Activated T-cell treated with anti-CD3 and anti-CD28 coated beads for 48 hours (primary cell): ENCODE measurements around the gene PGAP6.
"Not testable (repeated sequence)": the region's sequence is repeated elsewhere in the genome, so short reads cannot be mapped to it uniquely, and the experiment has no call there.

ENCODE experiments used
- DNase-seq: peaks from one replicate; pipeline ENCODE4 v3.0.0-alpha.2; 2020; ENCODE audit warnings: low read depth

Gene PGAP6

DNA sequence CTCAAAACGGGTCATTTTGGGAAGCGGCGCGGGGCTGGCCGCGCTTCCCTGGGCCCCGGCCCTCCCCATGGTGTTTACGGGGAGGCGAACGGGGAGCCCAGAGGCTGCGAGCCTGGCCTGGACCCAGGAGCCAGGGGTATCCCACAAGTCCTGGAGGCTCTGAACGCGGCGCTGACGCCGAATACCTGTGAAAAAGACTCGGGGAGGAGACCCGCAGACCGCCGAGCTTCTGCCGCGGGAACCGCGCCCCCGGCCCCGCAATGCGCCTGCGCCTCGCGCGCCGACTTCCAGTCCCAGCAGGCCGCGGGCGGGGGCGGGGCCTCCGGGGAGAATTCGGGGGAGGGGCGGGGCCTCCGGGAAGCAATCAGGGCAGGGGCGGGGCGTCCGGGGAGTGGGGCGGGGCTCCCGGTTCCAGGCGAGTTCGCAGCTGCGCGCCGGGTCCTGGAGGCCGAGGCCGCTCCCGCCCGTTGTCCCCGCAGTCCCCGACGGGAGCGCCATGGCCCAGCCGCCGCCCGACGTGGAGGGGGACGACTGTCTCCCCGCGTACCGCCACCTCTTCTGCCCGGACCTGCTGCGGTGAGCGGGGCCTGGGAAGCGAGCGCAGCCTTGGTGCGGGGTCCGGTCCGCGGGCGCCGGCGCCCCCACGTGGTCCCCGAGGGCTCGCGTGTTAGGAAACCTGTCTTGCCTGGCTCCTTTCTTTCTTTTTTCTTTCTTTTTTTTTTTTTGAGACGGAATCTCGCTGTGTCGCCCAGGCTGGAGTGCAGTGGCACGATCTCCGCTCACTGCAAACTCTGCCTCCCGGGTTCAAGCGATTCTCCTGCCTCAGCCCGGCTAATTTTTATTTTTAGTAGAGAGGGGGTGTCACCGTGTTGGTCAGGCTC is 19.9 kb upstream of the PGAP6 start, which contains the start of gene DECR2:
DECR2 (plus strand) TSS at position 418 of the 881 bp plus-strand sequence; CDS start at position 497, 79 bp downstream.
- peak; percentile 99 for DNase-seq

DNA sequence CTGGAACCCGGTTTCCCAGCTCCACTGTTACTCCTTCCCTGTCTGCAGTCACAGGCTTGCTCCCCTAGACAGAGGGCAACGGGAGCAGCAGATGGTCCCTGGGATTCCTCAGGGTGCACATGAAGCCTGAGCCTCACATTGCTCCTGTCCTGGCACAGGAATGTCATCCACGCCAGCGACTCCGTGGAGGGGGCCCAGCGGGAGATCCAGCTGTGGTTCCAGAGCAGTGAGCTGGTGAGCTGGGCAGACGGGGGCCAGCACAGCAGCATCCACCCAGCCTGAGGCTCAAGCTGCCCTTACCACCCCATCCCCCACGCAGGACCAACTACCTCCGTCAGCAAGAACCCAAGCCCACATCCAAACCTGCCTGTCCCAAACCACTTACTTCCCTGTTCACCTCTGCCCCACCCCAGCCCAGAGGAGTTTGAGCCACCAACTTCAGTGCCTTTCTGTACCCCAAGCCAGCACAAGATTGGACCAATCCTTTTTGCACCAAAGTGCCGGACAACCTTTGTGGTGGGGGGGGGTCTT is 18.3 kb upstream of the PGAP6 start:
- DNase-seq = no peak

DNA sequence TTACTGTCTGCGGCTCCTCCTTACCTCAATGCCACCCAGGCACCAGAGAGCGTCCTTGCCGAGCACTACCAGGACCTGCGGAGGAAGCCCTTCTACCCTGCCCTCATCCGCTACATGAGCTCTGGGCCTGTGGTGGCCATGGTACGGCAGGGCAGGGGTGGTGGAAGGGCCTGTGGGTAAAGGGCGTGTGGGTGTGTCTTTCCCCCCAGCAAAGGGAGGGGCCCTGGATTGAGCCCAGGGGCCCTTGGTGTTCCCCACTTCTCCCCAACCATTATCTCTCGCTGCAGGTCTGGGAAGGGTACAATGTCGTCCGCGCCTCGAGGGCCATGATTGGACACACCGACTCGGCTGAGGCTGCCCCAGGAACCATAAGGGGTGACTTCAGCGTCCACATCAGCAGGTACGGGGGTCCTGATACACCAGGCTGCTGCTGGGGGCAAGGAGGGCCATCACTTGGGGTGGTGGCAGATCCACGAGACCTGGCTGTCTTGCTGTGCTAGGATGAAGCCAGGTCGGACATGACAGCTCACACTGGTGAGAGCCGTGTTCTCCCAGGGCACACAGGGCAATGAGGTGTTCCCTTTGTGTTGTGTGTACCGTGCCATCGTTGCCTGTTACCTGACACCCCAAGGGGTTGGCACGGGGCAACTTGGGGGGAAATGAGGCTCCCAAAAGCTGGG is 17.7 kb upstream of the PGAP6 start:
- no peak for DNase-seq

DNA sequence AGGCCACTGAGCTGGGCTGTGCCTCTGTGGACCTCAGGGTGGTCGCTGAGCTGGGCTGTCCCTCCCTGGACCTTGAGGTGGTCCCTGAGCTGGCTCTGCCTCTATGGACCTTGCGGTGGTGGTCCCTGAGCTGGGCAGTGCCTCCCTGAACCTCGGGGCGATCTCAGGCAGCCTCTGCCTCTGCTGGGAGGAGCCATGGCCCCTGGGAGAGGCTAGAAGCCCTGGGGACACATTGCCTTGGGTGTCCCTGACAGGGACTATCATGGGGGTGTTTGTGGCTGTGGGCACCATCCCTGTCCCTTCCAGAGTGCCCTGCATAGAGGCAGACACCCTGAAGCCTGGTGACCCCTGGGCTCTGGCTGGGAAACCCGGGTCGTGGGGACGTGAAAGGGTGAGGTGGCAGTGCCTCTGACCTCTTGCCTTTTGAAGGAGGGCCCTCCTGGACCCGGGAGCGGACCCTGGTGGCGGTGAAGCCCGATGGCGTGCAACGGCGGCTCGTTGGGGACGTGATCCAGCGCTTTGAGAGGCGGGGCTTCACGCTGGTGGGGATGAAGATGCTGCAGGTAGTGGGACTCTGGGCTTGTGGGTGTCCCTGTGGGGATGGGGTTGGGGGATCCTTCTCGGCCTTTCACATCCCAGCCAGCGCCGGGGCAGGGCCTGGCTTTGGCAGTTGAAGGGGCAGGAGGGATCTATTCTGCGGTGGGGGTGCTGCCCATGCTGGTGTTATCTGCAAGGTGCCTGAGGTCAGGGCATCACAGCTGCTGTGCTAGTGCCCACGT is 17.0 kb upstream of the PGAP6 start:
- no peak for DNase-seq

DNA sequence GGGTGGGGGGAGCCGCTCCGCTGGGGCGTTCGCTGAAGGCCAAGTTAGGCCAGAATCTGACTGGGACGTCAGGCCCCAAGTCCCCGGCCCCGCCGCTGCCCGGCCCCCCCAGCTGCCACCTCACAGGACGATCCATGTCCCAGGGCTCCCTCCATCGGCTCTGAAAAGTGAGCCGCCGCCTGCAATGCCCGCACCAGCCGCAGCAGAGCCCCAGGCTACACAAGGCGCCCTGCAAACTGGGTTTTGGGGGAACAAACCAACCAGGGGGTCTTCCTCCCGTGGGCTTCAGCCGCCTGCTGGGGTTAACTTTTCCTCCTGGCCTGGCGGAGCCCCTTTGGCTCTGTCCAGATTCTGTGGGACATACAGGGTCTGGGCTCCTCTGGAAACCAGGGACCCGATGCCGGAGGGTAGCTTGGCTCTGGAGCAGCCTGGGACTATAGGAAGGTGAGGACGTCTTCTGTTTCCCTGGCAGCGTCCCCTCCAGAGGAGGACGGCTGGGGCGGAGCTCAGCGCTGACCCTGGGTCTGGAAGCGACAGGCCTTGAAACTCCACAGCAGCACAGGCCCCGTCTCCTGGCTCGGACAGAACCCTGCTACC is 16.1 kb upstream of the PGAP6 start:
- no peak for DNase-seq

DNA sequence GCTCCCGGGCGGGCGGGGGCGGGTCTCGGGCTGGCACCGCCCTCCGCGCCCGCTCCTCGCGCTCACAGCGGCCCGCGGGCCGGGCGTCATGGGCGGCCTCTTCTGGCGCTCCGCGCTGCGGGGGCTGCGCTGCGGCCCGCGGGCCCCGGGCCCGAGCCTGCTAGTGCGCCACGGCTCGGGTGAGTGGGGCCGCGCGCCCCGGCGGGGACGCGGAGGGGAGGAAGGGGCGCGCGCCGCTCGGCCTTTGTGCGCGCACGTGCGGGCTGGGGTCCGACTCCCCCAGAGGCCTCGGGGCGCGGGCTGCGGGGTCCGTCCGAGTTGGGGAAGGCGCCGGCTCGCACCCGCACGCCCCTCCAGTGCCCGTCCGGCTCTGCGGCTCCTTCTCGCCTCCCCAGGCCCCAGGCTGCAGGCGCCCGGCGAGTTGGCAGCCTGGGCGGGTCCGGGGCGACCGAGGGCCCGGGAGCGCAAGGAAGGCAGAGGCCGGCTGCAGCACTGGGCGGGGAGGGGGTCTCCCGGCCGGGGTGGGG is 15.4 kb upstream of the PGAP6 start, which contains the start of gene NME4:
NME4 (plus strand) TSS at position 65 of the 527 bp plus-strand sequence; CDS start at position 89, 24 bp downstream.
- peak; percentile 28 for DNase-seq

DNA sequence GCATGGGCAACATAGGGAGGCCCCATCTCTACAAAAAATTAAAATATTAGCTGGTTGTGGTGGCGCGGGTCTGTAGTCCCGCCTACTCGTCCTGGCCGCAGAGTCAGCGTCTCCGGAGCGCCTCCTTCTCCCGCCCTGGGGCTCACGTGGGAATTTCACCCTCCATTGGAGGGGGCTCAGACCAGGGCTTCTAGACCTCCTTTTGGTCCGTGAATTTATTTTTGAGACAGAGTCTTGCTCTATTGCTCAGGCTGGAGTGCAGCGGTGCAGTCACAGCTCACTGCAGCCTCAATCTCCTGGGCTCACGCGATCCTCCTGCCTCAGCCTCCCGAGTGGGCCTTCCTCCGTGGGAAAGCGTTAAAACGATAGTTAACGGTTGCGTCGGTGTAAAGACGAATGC is 14.8 kb upstream of the PGAP6 start:
- DNase-seq = no peak

DNA sequence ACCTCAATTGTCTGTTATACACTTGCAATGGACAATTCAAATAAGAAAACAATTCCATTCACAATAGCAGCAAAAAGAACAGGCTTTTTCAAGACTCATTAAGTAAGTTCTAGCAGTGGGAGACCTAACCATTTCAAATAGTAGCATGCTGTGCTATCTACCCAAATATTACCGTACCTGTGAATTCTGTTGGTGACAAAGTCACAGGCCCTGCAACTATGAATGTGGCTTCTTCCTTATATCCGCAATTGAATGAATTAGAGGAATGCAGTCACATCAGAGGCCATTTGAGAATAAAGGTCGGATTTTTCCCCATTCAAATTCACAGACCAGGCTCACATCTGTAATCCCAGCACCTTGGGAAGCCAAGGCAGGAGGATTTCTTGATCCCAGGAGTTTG is 14.4 kb upstream of the PGAP6 start:
- DNase-seq = no peak

DNA sequence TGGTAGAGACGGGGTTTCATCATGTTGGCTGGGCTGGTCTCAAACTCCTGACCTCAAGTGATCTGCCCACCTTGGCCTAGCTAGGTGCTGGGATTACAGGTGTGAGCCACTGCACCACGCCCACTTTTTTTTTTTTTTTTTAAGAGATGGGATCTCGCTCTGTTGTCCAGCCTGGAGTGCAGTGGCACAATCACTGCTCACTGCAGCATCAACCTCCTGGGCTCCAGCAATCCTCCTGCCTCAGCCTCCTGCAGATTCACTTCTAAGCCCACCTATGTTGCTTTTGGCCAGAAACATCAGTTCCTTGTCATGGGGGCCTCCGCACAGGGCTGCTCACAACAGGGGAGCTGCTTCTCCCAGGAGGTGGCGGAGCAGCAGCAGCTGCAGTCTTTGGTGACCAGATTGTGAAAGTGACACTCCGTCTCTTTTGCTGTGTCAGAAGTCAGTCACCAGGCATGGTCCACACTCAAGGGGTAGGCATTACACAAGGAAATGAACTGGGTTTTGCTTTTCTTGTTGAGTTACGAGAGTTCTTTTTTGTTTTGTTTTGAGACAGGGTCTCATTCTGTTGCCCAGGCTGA is 10.8 kb upstream of the PGAP6 start:
- DNase-seq = no peak

DNA sequence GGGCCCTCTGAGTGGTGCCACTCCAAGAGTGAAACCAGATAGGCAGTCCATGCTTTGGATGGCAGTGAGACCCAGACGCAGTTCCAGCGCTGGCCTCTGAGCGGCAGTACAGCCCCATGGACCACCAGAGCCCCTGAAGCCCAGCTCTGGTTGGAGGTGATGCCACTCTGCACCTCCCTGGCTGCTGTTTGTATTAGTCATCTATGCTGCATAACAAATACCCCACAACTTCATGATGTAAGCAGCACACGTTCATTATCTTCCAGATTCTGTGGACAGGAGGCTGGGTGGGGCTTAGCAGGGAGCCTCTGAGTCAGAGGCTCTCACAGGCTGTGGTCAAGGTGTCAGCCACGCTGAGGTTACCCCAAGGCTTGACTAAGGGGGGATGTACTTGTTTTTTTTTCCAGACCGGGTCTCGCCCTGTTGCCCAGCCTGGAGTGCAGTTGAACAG is 10.1 kb upstream of the PGAP6 start:
- peak; percentile 83 for DNase-seq

DNA sequence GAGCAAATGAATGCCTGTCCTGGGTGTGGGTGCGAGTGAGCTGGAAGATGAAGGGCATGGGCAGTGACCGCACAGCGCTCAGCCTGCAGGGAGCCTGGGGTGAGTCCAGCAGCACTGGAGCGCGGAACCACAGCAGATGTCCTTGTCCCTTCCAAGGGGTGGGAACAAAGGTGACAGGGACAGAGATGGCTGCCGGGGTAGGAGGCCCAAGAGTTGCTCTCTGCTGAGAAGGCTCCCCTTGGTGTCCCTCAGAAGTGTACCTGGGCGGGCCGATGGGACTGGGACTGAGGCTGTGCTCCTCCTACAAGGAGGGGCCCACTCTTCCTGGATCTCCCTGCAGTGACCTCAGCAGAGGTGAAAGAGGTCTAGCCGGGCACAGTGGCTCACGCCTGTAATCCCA is 7.6 kb upstream of the PGAP6 start:
- DNase-seq = no peak

DNA sequence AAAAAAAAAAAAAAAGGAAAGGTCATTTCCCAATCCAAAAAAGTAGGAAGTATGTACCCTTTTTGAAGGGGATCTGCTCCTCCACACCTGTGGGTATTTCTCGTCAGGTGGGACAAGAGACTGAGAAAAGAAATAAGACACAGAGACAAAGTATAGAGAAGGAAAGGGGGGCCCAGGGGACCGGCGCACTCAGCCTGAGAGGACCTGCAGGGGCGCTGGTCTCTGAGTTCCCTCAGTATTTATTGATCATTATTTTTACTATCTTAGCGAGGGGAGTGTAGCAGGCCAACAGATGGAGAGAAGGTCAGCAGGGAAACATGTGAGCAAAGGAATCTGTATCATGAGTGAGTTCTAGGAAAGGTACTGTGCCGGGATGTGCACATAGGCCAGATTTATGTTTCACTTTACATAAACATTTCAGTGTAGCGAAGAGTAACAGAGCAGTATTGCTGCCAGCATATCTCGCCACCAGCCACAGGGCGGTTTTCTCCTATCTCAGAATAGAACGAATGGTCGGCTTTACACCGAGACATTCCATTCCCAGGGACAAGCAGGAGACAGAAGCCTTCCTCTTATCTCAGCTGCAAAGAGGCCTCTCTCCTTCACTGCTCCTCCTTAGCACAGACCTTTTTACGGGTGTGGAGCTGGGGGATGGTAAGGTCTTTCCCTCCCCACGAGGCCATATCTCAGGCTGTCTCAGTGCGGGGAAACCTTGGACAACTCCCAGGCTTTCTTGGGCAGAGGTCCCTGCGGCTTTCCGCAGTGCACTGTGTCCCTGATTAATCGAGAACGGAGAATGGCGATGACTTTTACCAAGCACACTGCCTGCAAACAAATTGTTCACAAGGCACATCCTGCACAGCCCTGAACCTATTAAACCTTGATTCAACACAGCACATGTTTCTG is 6.2 kb upstream of the PGAP6 start:
- not testable (repeated sequence) for DNase-seq

DNA sequence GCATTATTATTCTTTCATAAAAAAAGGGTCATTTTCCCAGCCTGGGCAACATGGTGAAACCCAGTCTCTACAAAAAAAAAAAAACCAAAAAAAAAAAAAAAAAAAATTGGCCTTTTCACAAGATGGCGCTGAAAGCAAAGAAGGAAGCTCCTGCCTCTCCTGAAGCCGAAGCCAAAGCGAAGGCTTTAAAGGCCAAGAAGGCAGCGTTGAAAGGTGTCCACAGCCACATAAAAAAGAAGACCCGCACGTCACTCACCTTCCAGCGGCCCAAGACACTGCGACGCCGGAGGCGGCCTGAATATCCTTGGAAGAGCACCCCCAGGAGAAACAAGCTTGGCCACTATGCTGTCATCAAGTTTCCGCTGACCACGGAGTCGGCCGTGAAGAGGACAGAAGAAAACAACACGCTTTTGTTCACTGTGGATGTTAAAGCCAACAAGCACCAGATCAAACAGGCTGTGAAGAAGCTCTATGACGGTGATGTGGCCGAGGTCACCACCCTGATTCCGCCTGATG is 4.9 kb upstream of the PGAP6 start:
- no peak for DNase-seq

DNA sequence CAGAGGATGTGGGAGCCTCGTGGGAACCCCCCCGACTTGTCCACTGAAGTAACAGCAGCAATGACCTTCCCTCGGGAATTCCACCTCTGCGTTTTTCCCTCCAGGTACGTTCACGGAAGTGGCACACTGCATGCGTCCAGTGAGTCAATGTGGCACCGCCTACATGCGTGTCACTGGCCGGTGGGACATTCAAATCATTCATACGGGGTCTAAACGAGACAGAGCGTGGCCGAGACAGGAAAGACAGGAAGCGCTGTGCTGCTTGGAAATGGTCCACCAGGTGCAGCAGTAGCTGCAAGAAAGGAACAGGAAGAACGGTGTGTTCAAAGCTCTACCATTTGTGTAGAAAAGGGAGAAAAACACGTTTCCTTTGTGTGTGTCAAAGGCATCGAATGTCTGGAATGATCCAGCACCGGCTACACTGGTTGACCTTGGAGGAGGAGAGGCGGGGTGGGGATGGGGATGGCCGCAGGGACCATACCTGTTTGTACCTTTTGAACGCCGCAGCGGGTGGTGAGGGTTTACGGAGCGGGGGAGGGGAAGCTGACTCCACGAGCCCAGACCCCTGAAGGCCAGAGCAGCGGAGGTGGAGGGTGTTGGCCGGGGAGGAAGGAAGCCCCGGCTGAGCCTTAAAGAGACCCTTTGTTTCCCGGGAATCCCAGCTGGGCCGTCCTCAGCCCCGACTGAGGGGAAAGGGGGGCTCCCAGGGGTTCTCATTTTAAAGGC is 1.7 kb upstream of the PGAP6 start:
- no peak for DNase-seq

DNA sequence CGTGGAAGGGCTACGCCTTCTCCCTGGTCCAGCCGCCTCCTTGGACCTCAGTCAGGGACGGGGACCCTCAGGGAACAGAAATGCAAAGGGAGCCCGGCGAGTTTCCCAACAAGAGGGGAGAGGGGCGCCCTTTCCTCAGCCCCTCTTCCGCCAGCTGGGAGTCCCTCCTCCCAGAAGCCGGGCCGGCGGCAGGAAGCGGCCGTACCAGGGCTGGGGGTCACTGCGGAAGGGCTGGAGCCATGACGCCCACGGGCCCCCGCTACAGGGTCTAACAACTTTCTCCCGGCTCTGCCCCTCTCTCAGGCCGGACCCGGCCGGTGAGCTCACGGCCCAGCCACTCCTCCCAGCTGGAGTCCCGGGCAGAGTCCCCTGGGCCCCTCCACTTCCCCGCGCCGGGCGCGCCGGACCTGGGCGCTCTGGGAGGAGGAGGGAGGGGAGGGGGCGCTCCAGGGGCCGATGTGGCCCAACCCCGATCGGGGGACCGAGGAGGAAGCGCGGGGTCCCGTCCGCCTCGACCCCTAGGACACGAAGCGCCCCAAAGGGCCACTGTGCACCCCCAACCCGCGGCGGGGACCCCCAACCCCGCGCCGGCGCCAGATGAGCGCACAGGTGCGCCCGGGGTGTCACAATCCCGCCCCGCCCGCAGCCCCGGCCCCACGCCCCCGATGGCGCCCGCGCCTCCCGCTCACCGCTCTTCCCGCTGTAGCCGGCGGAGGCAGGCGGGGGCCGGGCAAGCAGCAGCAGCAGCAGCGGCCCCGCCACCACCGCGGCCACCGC is 578 bp downstream of the PGAP6 start:
- DNase-seq = no peak

DNA sequence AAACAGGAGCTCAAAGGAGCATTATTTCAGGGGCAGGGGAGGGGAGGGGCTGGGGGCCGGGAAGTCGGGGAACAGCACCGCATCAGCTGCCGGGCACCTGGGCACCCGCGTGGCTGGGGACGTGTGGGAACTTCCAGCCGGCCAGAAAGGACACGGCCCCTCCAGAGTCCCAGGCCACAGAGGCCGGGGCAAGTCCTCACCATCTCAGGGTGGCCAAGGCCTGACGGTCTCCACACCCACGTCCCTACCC is 1.1 kb downstream of the PGAP6 start:
- DNase-seq = no peak

DNA sequence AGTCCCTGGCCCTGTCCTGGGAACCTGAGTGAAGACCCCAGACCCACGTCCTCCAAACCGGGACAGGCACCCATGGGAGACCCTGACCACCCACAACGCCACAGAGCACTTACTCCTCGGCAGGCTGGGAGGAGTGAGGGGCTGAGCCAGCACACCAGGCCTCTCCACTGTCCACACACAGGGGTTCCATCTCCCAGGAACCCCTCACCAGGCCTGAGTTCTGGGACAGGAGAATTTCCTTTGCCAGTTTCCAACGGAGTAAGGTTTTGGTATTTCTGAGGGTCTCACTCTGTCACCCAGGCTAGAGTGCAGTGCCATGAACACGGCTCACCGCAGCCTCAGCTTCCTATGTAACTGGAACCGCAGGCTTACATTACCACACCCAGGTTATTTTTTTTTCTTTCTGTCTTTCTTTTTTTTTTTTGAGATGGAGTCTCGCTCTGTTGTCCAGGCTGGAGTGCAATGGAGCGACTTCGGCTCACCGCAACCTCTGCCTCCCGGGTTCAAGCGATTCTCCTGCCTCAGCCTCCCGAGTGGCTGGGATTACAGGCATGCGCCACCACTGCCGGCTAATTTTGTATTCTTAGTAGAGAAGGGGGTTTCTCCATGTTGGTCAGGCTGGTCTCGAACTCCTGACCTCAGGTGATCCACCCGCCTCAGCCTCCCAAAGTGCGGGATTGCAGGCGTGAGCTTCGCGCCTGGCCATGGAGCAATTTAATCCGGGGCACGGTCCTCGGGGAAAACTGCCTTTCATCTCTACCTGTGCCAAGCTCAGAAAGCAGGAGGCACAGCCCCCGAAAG is 1.6 kb downstream of the PGAP6 start:
- no peak for DNase-seq
